Ishikawa (cell line): ENCODE data around the gene ARHGAP31.

Experiments used
- CEBPB ChIP-seq: IDR thresholded peaks from 2 replicates; pipeline ENCODE4 v1.6.1; 2012
- CREB1 ChIP-seq: IDR thresholded peaks from 2 replicates; pipeline ENCODE4 v1.6.1; 2012; ENCODE audit warnings: low read depth
- EGR1 ChIP-seq: IDR thresholded peaks from 2 replicates; pipeline ENCODE4 v1.6.1; 2012
- EP300 ChIP-seq: IDR thresholded peaks from 2 replicates; pipeline ENCODE4 v1.6.1; 2012; ENCODE audit warnings: borderline replicate concordance
- FOXM1 ChIP-seq: IDR thresholded peaks from 2 replicates; pipeline ENCODE4 v1.6.1; 2012; ENCODE audit warnings: low read depth, borderline replicate concordance
- NFIC ChIP-seq: IDR thresholded peaks from 2 replicates; pipeline ENCODE4 v1.6.1; 2012
- RAD21 ChIP-seq: IDR thresholded peaks from 2 replicates; pipeline ENCODE4 v1.6.1; 2012; ENCODE audit warnings: low read depth
- TAF1 ChIP-seq: IDR thresholded peaks from 2 replicates; pipeline ENCODE4 v1.6.1; 2012; ENCODE audit warnings: low read depth, mild to moderate bottlenecking
- TCF12 ChIP-seq: IDR thresholded peaks from 2 replicates; pipeline ENCODE4 v1.6.1; 2012; ENCODE audit warnings: low read depth
- TEAD4 ChIP-seq: IDR thresholded peaks from 2 replicates; pipeline ENCODE4 v1.6.1; 2012
- YY1 ChIP-seq: IDR thresholded peaks from 2 replicates; pipeline ENCODE4 v1.6.1; 2012; ENCODE audit warnings: low read depth
- ZBTB7A ChIP-seq: IDR thresholded peaks from 2 replicates; pipeline ENCODE4 v1.6.1; 2012; ENCODE audit warnings: low read depth
- TF ChIP-seq, protein P1 (sequence below): IDR thresholded peaks from 2 replicates; pipeline ENCODE4 v1.6.1; 2012
- TF ChIP-seq, protein P2 (sequence below): IDR thresholded peaks from 2 replicates; pipeline ENCODE4 v1.6.1; 2012; ENCODE audit warnings: low read depth, mild to moderate bottlenecking
- TF ChIP-seq, protein P3 (sequence below): IDR thresholded peaks from 2 replicates; pipeline ENCODE4 v1.6.1; 2012

ARHGAP31 gene

DNA sequence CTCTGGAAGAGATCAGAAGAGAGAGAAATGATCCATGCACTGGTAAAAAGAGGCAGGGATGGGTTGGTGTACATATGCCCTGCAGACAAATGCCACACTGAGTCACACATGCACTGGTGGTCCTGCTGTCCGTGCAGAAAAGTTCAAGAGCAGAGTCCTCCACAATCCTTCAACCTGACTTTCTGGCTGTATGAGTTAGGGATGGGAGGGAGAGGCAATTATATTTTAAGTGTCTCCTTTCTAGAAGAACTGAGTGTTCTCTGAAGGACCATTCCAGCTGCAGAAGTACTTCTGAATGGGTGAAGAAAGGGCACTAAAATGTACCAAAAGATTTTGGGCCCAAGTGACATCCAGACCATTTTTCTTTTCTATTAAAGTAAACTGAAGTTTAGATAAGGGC, 142.8 kb downstream of the ARHGAP31 start:
- TF ChIP-seq EP300 (no peak), CREB1 (no peak), RAD21 (no peak), YY1 (no peak), FOXM1 (no peak), CEBPB (no peak), ZBTB7A (no peak), TAF1 (no peak), NFIC (no peak), TCF12 (no peak), EGR1 (no peak), TEAD4 (no peak)
- TF ChIP-seq, protein P1, sequence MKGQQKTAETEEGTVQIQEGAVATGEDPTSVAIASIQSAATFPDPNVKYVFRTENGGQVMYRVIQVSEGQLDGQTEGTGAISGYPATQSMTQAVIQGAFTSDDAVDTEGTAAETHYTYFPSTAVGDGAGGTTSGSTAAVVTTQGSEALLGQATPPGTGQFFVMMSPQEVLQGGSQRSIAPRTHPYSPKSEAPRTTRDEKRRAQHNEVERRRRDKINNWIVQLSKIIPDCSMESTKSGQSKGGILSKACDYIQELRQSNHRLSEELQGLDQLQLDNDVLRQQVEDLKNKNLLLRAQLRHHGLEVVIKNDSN = no peak
- TF ChIP-seq, protein P2, sequence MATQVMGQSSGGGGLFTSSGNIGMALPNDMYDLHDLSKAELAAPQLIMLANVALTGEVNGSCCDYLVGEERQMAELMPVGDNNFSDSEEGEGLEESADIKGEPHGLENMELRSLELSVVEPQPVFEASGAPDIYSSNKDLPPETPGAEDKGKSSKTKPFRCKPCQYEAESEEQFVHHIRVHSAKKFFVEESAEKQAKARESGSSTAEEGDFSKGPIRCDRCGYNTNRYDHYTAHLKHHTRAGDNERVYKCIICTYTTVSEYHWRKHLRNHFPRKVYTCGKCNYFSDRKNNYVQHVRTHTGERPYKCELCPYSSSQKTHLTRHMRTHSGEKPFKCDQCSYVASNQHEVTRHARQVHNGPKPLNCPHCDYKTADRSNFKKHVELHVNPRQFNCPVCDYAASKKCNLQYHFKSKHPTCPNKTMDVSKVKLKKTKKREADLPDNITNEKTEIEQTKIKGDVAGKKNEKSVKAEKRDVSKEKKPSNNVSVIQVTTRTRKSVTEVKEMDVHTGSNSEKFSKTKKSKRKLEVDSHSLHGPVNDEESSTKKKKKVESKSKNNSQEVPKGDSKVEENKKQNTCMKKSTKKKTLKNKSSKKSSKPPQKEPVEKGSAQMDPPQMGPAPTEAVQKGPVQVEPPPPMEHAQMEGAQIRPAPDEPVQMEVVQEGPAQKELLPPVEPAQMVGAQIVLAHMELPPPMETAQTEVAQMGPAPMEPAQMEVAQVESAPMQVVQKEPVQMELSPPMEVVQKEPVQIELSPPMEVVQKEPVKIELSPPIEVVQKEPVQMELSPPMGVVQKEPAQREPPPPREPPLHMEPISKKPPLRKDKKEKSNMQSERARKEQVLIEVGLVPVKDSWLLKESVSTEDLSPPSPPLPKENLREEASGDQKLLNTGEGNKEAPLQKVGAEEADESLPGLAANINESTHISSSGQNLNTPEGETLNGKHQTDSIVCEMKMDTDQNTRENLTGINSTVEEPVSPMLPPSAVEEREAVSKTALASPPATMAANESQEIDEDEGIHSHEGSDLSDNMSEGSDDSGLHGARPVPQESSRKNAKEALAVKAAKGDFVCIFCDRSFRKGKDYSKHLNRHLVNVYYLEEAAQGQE = no peak
- TF ChIP-seq, protein P3, sequence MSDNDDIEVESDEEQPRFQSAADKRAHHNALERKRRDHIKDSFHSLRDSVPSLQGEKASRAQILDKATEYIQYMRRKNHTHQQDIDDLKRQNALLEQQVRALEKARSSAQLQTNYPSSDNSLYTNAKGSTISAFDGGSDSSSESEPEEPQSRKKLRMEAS = no peak

DNA sequence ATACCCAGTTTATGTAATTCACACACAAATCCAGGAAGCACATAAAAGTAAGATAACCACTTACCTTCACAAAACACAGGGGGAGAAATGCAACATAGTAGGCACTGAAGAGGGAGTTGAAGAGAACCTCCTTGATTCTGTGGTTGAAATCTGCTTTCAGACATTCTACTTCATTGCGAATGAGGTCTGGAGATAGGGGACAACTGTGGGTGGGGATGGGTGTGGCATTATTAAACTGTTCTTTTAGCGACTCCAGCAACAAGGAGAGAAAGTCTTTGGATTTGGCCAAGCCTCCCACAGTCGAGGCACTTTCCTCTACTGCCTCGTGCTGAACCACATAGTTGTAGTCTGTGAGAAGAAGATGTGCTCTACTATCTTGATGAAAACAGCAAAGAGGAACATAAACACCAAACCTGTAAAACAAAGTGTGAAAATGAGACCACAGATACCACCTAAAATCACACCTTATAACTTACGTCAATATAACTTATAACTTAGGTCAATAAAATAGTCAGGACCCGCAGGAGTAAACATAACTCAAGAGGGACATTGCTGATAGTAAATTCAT, 143.6 kb downstream of the ARHGAP31 start:
- TF ChIP-seq EGR1 = no peak
- TF ChIP-seq, protein P2 = no peak
- no peak for TF ChIP-seq CEBPB
- TF ChIP-seq, protein P1 = no peak
- no peak for TF ChIP-seq RAD21
- TF ChIP-seq TAF1 = no peak
- no peak for TF ChIP-seq FOXM1
- TF ChIP-seq CREB1 = no peak
- TF ChIP-seq NFIC = no peak
- no peak for TF ChIP-seq YY1
- no peak for TF ChIP-seq EP300
- TF ChIP-seq ZBTB7A = no peak
- TF ChIP-seq, protein P3 = no peak
- TF ChIP-seq TEAD4 = no peak
- no peak for TF ChIP-seq TCF12

DNA sequence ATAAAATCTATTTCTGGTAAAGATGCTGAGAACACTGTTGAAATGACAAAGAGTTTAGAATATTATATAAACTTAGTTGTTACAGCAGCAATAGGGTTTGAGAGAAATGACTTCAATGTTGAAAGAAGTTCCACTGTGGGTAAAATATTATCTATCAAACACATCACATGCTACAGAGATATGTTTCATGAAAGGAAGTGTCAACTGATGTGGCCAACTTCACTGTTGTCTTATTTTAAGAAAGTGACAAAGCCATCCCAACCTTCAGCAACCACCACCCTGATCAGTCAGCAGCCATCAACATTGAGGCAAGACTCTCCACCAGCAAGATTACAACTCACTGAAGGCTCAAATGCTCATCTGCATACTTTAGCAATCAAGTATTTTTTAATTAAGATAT, 149.0 kb downstream of the ARHGAP31 start:
- TF ChIP-seq CEBPB (no peak), ZBTB7A (no peak), TCF12 (no peak), FOXM1 (no peak), TAF1 (no peak)
- TF ChIP-seq, protein P2 = no peak
- TF ChIP-seq, protein P3 = no peak

DNA sequence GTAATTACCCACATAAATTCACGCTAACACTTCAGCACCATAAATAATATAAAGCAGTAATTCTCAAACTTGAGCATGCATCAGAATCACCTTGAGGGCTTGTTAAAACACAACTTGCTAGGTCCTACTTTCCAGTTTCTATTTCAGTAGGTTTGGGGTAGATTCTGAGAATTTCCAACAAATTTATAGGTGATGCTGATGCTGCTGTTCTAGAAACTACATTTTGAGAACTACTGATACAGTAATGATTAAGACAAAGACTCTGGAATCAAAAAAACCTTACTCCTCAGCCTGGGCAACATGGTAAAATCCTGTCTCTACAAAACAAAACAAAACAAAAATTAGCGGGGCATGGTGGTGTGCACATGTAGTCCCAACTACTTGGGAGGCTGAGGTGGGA, 150.4 kb downstream of the ARHGAP31 start:
- TF ChIP-seq FOXM1 = no peak
- TF ChIP-seq YY1 = no peak
- no peak for TF ChIP-seq ZBTB7A
- TF ChIP-seq, protein P1 = no peak
